ENCODE data around the gene TASP1. TPM values are rescaled to one million over a fixed set of nuclear protein-coding genes. Genes with fewer than 3 reads are reported as not detected.
A peak's percentile ranks its signal among the peaks of the same experiment; 100 is the strongest.

Gene TASP1
- total and polyA plus RNA-seq, 8 donors: 2.9 to 33.8 (median 6.9) TPM

- WGBS, 5 donors: 86 to 98% (median 95%) methylated on average over 1 of the region's 1 CpG
Measured at GRCh38 chr20:13428684-13429083, 210.0 kb downstream of the TASP1 start.

GRCh38 chr20:13426870-13427269, 211.9 kb downstream of the TASP1 start:
- Histone ChIP-seq H3K36me3 (peaks cover 0 to 11% (median 4%) of the 10 kb centered on the region in 4 donors), H3K27ac (no peak overlapping the region)

More at GRCh38 chr20:13428684-13429083, 210.0 kb downstream of the TASP1 start:
- intact Hi-C loops (cut with DNase I; ENCODE audit: low total_unique reads): no loop called here
- no peaks in the 10 kb centered on the region for H3K9me3 ChIP-seq
- H3K36me3 ChIP-seq: peaks cover 0 to 19% (median 7%) of the 10 kb centered on the region in 4 donors
- H3K4me1 ChIP-seq: peaks cover 0 to 17% (median 3%) of the 10 kb centered on the region in 4 donors
- H3K4me3 ChIP-seq: no peak overlapping the region
- H3K27me3 ChIP-seq: no peaks in the 10 kb centered on the region
- no peak overlapping the region for H3K27ac ChIP-seq
- TF ChIP-seq EP300 (IDR thresholded peaks at IDR 0.05): no peak
- TF ChIP-seq CTCF (IDR thresholded peaks at IDR 0.05): no peak
- no peak for DNase-seq

GRCh38 chr20:13425381-13426135, 213.2 kb downstream of the TASP1 start:
- WGBS, 5 donors: 39 to 58% (median 55%) methylated on average over 4 of the region's 4 CpGs
- Histone ChIP-seq H3K4me3 (no peak overlapping the region), H3K9me3 (no peaks in the 10 kb centered on the region), H3K4me1 (peaks cover 0 to 19% (median 3%) of the 10 kb centered on the region in 4 donors), H3K27me3 (no peaks in the 10 kb centered on the region), H3K27ac (no peak overlapping the region), H3K36me3 (peaks cover 0 to 8% (median 4%) of the 10 kb centered on the region in 4 donors)
- DNase-seq: peak in 1 of 2 donors; percentile 39
- intact Hi-C loops (cut with DNase I; ENCODE audit: low total_unique reads): no loop called here
- TF ChIP-seq EP300 (IDR thresholded peaks at IDR 0.05) (no peak), CTCF (IDR thresholded peaks at IDR 0.05) (no peak), POLR2AphosphoS5 (IDR thresholded peaks at IDR 0.05) (no peak)

More at GRCh38 chr20:13426870-13427269, 211.9 kb downstream of the TASP1 start:
- no peak for TF ChIP-seq CTCF (IDR thresholded peaks at IDR 0.05)
- no peak for TF ChIP-seq EP300 (IDR thresholded peaks at IDR 0.05)
- no peak for TF ChIP-seq POLR2AphosphoS5 (IDR thresholded peaks at IDR 0.05)
- no peak for TF ChIP-seq POLR2A (IDR thresholded peaks at IDR 0.05)
- Histone ChIP-seq H3K4me1 (peaks cover 0 to 17% (median 3%) of the 10 kb centered on the region in 4 donors), H3K4me3 (no peak overlapping the region), H3K27me3 (no peaks in the 10 kb centered on the region), H3K9me3 (no peaks in the 10 kb centered on the region)
- intact Hi-C loops (cut with DNase I; ENCODE audit: low total_unique reads): no loop called here
- 76 to 93% (median 88%) methylated on average over 3 of the region's 3 CpGs for WGBS, 5 donors
- DNase-seq: peak in 1 of 2 donors; percentile 18

GRCh38 chr20:13424174-13424833, 214.4 kb downstream of the TASP1 start:
- TF ChIP-seq EP300 (IDR thresholded peaks at IDR 0.05) (no peak), CTCF (IDR thresholded peaks at IDR 0.05) (no peak), POLR2A (IDR thresholded peaks at IDR 0.05) (no peak), POLR2AphosphoS5 (IDR thresholded peaks at IDR 0.05) (no peak)
- Histone ChIP-seq H3K27me3 (no peaks in the 10 kb centered on the region), H3K36me3 (peaks cover 0 to 3% (median 0%) of the 10 kb centered on the region in 4 donors), H3K27ac (no peak overlapping the region), H3K4me3 (no peak overlapping the region), H3K9me3 (no peaks in the 10 kb centered on the region), H3K4me1 (peaks cover 0 to 20% (median 3%) of the 10 kb centered on the region in 4 donors)
- intact Hi-C loops (cut with DNase I; ENCODE audit: low total_unique reads): no loop called here
- 83 to 91% (median 89%) methylated on average over 5 of the region's 5 CpGs for WGBS, 5 donors
- no peak for DNase-seq
